ENCODE data around the gene WFDC11. TPM values are rescaled to one million over a fixed set of nuclear protein-coding genes. Genes with fewer than 3 reads are reported as not detected.

Gene WFDC11
- total RNA-seq = not detected in 2 replicates

GRCh38 chr20:45670139-45670538 is at the start of gene WFDC11:
Gene WFDC11, minus strand, starts transcription at chr20:45670239. Its CDS starts 19,639 bp downstream, at chr20:45650600.

DNA sequence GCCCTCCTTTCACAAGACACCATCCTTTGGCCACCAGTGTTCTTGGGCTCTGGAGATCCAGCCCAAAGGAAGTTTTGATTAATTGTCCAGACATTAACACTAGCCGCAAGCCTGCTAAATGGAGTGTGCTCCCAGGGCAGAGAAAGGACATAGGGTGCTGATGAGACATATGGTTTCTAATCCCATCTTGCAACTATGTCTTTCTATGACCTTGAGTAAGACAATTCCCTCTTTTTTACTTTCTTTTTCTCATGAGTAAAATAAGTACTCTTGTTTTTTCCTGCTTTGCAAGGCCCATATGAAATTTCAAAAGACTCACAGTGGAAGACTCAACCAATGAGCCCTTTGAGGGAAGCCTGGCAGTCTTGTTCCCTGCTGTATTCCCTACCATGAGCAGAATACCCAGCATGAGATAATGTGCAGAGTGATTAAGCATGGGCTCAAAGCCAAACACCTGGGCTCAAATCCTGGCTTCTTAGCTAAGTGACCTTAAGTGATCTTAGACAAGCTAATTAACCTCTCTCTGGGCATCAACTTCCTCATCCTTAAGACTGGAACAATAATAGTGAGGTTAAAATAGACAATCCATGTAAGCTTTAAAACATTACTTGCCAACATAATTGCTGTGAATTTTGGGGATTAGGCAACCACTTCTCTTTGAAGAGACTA is 35.1 kb upstream of the WFDC11 start, which contains the start of gene WFDC10B:
WFDC10B (minus strand) TSS at position 51 of the 669 bp plus-strand sequence. CDS start 19,027 bp downstream, outside the sequence.

DNA sequence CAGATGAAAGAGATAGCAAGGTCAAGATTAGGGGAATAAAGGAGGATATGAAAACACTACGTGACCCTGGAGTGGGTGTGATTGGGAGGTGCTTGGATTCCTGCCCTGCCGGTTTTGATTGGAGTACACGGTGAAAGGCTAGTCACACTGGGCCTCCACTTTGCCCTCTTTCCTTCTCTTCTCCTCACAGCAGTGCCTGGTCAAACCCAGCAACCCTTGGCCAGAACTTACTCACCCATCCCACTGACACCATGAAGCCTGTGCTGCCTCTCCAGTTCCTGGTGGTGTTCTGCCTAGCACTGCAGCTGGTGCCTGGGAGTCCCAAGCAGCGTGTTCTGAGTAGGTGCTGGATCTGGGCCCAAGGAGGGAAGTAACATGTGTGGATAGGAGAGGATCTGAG is 31.8 kb upstream of the WFDC11 start, which contains the start of gene WFDC13:
WFDC13 (plus strand) TSS at position 166 of the 400 bp plus-strand sequence; CDS start at position 252, 86 bp downstream.

DNA sequence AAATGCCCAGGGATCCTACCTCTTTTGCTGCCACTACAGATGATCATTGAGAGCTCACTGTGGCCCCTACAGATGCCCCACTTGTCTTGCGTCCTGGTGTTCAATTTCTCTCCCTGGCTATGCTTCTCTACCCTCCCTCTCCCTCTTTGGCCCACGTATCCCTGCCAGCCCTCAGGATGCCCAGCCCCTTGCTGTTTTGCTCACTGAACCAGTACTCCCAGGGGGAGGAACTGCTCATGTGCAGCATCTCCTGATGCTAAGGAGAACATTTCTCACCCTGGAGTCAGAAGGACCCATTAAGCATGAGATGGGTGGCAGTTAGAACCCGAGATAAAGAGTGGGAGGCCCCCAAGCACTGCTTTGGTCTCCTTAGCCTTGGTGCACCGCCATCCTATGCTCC is 38.9 kb downstream of the WFDC11 start, which contains the start of gene WFDC9:
WFDC9 (minus strand) TSS at position 101 of the 400 bp plus-strand sequence. CDS start 21,103 bp downstream, outside the sequence.

GRCh38 chr20:45629496-45630100 is 40.4 kb downstream of the WFDC11 start, which contains the start of gene WFDC10A:
Gene WFDC10A, plus strand, starts transcription at chr20:45629739. Its CDS starts 75 bp downstream, at chr20:45629814.

Other genes starting within 250 kb of the WFDC11 start
- gene WFDC2, start 200.5 kb downstream of the WFDC11 start, total RNA-seq = 0.26 TPM in 1 of 2 replicates, not detected in the other
- gene SPINT3, start 154.6 kb downstream of the WFDC11 start, total RNA-seq = not detected in 2 replicates
- gene WFDC6, start 130.8 kb downstream of the WFDC11 start, total RNA-seq = not detected in 2 replicates
- not detected in 2 replicates for gene EPPIN, start 122.8 kb downstream of the WFDC11 start, total RNA-seq
- gene WFDC8, start 91.0 kb downstream of the WFDC11 start, total RNA-seq = not detected in 2 replicates
- gene WFDC10A, start 40.5 kb downstream of the WFDC11 start, total RNA-seq = not detected in 2 replicates
- gene WFDC9, start 39.0 kb downstream of the WFDC11 start, total RNA-seq = not detected in 2 replicates
- not detected in 2 replicates for gene WFDC13, start 31.8 kb upstream of the WFDC11 start, total RNA-seq
- gene WFDC10B, start 34.8 kb upstream of the WFDC11 start, total RNA-seq = not detected in 2 replicates
- gene SPINT4, start 52.1 kb upstream of the WFDC11 start, total RNA-seq = not detected in 2 replicates
- 0.26 and 7.5 TPM in 2 replicates for gene WFDC3, start 121.6 kb upstream of the WFDC11 start, total RNA-seq
- 26.4 and 28.7 TPM in 2 replicates for gene DNTTIP1, start 121.7 kb upstream of the WFDC11 start, total RNA-seq
- gene UBE2C, start 142.4 kb upstream of the WFDC11 start, total RNA-seq = 65.5 and 110 TPM in 2 replicates
- 0.24 TPM in 1 of 2 replicates, not detected in the other for gene TNNC2, start 157.1 kb upstream of the WFDC11 start, total RNA-seq
- gene SNX21, start 163.6 kb upstream of the WFDC11 start, total RNA-seq = 31.7 and 43.9 TPM in 2 replicates
- 45.8 and 54.5 TPM in 2 replicates for gene ACOT8, start 187.2 kb upstream of the WFDC11 start, total RNA-seq
- 4.1 and 4.2 TPM in 2 replicates for gene ZSWIM3, start 187.4 kb upstream of the WFDC11 start, total RNA-seq
- 7.2 and 10.7 TPM in 2 replicates for gene ZSWIM1, start 211.0 kb upstream of the WFDC11 start, total RNA-seq
- gene SPATA25, start 217.4 kb upstream of the WFDC11 start, total RNA-seq = 0.72 and 1.2 TPM in 2 replicates
- 2.6 and 7.6 TPM in 2 replicates for gene NEURL2, start 221.0 kb upstream of the WFDC11 start, total RNA-seq
- 93.3 and 101 TPM in 2 replicates for gene CTSA, start 221.1 kb upstream of the WFDC11 start, total RNA-seq
- gene PLTP, start 241.9 kb upstream of the WFDC11 start, total RNA-seq = 121 and 318 TPM in 2 replicates